Testis (tissue), 2 donors: ENCODE results near the gene ELK3.

Experiments
- CTCF ChIP-seq, 3 experiments: fragments of 450-650 bp in 2 of 3; fragments of 200-600 bp in 1 of 3; sonication (generic) in 1 of 3; IDR thresholded peaks; one replicate each; pipeline ENCODE4 v1.5.1; 2016 to 2019; ENCODE audit warnings: antibody characterized with exemption in 3 of 3, mild to moderate bottlenecking in 2 of 3, moderate library complexity in 1 of 3
- POLR2A ChIP-seq: fragments of 450-650 bp; IDR thresholded peaks from one replicate; pipeline ENCODE4 v1.6.1; 2017; ENCODE audit warnings: antibody characterized with exemption, mild to moderate bottlenecking, moderate library complexity

DNA sequence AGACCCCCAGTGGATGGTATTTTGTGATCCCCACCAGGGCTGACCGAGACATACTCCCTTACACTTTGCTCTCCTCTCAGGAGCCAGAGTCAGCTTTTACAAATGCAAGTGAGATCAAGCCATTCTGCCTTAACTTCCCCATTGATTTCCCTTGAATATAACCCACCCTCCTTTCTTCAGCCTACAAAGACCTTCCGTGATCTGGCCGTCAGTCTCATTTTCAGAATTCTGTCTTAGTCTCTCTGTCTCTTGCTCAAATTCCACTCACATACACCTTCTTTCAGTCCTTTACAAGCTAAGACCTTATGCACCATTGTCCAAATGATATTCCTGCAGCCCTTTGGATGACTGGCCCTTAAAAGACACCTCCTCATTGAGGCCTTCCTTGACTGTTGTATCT lies 39.0 kb upstream of the ELK3 start:
- TF ChIP-seq CTCF (IDR thresholded peaks at IDR 0.05) (no peak), POLR2A (no peak)
